ENCODE results near the gene NAA16.
"Not testable (repeated sequence)": the region's sequence is repeated elsewhere in the genome, so short reads cannot be mapped to it uniquely, and the experiment has no call there.

The NAA16 gene

DNA sequence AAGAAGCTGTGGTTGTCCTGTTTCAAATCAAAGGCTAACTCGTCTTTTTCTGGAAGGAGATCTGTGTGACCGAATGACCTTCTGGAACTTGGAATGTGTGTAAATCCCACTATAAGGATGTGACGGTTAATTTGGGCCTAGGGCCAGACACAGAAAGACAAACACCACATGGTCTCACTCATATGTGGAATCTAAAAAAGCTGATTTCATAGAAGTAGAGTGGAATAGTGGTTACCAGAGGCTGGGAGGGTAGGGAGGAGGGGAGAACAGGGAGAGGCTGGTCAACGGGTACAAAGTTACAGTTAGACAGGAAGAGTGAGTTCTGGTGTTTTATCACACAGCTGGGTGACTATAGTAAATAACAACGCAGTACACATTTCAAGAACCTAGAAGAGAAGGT lies 107.0 kb downstream of the NAA16 start:
- Histone ChIP-seq H3K4me3 (IDR thresholded peaks at IDR 0.05; ENCODE audit: insufficient read depth, low read depth, low read length) (no peak overlapping the region), H3K79me2 (ENCODE audit: insufficient read depth, low read depth) (no peaks in the 10 kb centered on the region), H2AFZ (ENCODE audit: low read depth) (no peak overlapping the region), H3K4me1 (ENCODE audit: low read depth, poor library complexity, severe bottlenecking) (no peaks in the 10 kb centered on the region), H3K4me2 (no peak overlapping the region), H3K27me3 (ENCODE audit: insufficient read depth, low read depth) (no peaks in the 10 kb centered on the region), H4K20me1 (ENCODE audit: insufficient read depth) (no peaks in the 10 kb centered on the region), H3K9ac (no peak overlapping the region), H3K27ac (no peak overlapping the region), H3K36me3 (ENCODE audit: insufficient read depth) (no peaks in the 10 kb centered on the region)
- TF ChIP-seq, protein P1, sequence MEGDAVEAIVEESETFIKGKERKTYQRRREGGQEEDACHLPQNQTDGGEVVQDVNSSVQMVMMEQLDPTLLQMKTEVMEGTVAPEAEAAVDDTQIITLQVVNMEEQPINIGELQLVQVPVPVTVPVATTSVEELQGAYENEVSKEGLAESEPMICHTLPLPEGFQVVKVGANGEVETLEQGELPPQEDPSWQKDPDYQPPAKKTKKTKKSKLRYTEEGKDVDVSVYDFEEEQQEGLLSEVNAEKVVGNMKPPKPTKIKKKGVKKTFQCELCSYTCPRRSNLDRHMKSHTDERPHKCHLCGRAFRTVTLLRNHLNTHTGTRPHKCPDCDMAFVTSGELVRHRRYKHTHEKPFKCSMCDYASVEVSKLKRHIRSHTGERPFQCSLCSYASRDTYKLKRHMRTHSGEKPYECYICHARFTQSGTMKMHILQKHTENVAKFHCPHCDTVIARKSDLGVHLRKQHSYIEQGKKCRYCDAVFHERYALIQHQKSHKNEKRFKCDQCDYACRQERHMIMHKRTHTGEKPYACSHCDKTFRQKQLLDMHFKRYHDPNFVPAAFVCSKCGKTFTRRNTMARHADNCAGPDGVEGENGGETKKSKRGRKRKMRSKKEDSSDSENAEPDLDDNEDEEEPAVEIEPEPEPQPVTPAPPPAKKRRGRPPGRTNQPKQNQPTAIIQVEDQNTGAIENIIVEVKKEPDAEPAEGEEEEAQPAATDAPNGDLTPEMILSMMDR (conservative IDR thresholded peaks at IDR 0.05; ENCODE audit: low read depth, low read length), result no peak

DNA sequence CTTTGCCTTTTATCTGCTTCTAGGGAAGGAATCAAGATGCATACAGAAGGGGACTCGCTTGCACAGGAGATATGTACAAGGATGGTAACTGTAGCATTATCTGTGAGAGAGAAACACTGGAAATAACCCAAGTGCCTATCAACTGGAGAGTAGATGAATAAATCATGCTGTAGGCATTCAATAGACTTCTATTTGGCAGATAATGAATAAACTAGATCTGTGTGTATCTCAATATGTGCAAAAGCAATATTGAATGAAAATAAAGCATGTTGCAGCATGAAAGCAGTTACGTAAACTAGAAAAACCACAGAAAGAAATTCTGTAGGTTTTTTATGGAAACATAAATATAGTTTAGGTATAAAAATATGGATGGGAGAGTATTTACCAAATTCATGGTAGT lies 107.7 kb downstream of the NAA16 start:
- Histone ChIP-seq H3K27me3 (ENCODE audit: insufficient read depth, low read depth) (no peaks in the 10 kb centered on the region), H3K4me1 (ENCODE audit: low read depth, poor library complexity, severe bottlenecking) (no peaks in the 10 kb centered on the region), H4K20me1 (ENCODE audit: insufficient read depth) (no peaks in the 10 kb centered on the region), H3K36me3 (ENCODE audit: insufficient read depth) (no peaks in the 10 kb centered on the region), H3K4me3 (IDR thresholded peaks at IDR 0.05; ENCODE audit: insufficient read depth, low read depth, low read length) (no peak overlapping the region), H3K79me2 (ENCODE audit: insufficient read depth, low read depth) (no peaks in the 10 kb centered on the region), H3K27ac (no peak overlapping the region), H2AFZ (ENCODE audit: low read depth) (no peak overlapping the region), H3K9ac (no peak overlapping the region), H3K4me2 (no peak overlapping the region)
- TF ChIP-seq, protein P1 (conservative IDR thresholded peaks at IDR 0.05; ENCODE audit: low read depth, low read length), result no peak

DNA sequence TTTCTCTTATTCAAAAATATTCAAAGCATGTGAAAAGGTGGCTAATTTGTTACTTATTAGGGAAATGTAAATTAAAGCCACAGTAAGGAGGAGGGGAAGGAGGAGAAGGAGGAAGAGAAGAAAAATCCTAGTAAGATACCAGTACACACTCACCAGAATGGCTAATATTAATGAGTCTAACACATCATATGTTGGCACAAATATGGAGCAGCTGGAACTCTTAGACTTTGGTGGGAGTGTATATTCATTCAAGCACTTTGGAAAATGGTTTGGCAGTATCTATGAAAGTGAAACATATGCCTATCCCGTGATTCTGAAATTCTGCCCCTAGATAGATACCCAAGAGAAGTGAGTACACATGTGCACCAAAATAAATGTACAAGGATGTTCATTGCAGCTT lies 108.1 kb downstream of the NAA16 start:
- Histone ChIP-seq H3K79me2 (ENCODE audit: insufficient read depth, low read depth) (no peaks in the 10 kb centered on the region), H4K20me1 (ENCODE audit: insufficient read depth) (no peaks in the 10 kb centered on the region), H3K4me1 (ENCODE audit: low read depth, poor library complexity, severe bottlenecking) (no peaks in the 10 kb centered on the region), H3K27me3 (ENCODE audit: insufficient read depth, low read depth) (no peaks in the 10 kb centered on the region), H3K4me2 (no peak overlapping the region), H3K36me3 (ENCODE audit: insufficient read depth) (no peaks in the 10 kb centered on the region), H3K27ac (no peak overlapping the region), H2AFZ (ENCODE audit: low read depth) (no peak overlapping the region), H3K4me3 (IDR thresholded peaks at IDR 0.05; ENCODE audit: insufficient read depth, low read depth, low read length) (no peak overlapping the region), H3K9ac (no peak overlapping the region)
- TF ChIP-seq, protein P1 (conservative IDR thresholded peaks at IDR 0.05; ENCODE audit: low read depth, low read length), result no peak

DNA sequence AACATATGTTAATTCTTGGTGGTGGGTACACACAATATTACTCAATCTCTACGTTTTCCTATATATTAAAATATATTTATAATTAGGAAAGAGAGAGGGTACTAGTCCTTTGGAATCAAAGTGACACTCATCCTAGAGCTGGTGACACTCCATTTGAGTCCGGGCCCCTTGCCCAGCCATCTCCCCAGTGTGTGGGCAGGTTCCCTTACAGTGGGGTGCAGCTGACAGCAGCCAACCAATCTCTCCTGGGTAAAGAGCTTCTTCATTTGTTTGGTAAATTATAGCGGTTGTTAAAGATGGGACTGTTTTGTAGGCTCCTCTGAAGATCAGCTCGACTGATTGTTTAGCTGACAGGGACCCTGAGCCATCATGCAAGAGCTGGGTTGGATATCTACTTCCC lies 109.1 kb downstream of the NAA16 start:
- Histone ChIP-seq H4K20me1 (ENCODE audit: insufficient read depth) (no peaks in the 10 kb centered on the region), H2AFZ (ENCODE audit: low read depth) (no peak overlapping the region), H3K27ac (no peak overlapping the region), H3K9ac (no peak overlapping the region), H3K4me1 (ENCODE audit: low read depth, poor library complexity, severe bottlenecking) (no peaks in the 10 kb centered on the region), H3K4me3 (IDR thresholded peaks at IDR 0.05; ENCODE audit: insufficient read depth, low read depth, low read length) (no peak overlapping the region), H3K27me3 (ENCODE audit: insufficient read depth, low read depth) (no peaks in the 10 kb centered on the region), H3K4me2 (no peak overlapping the region), H3K36me3 (ENCODE audit: insufficient read depth) (no peaks in the 10 kb centered on the region), H3K79me2 (ENCODE audit: insufficient read depth, low read depth) (no peaks in the 10 kb centered on the region)
- TF ChIP-seq, protein P1 (conservative IDR thresholded peaks at IDR 0.05; ENCODE audit: low read depth, low read length), result no peak

DNA sequence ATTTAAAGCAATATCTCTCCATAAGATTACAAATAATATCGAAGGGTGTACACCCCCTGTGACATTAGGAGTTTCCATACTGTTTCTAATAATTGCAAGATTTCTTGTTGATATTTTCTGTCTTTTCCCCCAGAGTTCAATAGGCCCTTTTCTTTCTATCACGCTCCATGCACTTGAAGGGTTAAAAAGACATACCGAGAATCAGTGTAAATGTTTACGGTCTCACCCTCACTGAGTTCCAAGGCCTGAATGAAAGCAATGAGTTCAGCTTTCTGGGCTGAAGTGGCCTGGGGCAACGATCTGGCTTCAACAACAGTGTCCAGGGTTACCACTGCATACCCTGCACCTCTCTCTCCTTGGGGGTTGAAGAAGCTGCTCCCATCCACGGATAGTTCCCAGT lies 110.3 kb downstream of the NAA16 start:
- H2AFZ ChIP-seq (ENCODE audit: low read depth); H3K36me3 ChIP-seq (ENCODE audit: insufficient read depth); H3K27me3 ChIP-seq (ENCODE audit: insufficient read depth, low read depth); H3K27ac ChIP-seq; H3K79me2 ChIP-seq (ENCODE audit: insufficient read depth, low read depth); H3K9ac ChIP-seq; H3K4me3 ChIP-seq (IDR thresholded peaks at IDR 0.05; ENCODE audit: insufficient read depth, low read depth, low read length); H3K4me2 ChIP-seq; H3K4me1 ChIP-seq (ENCODE audit: low read depth, poor library complexity, severe bottlenecking); H4K20me1 ChIP-seq (ENCODE audit: insufficient read depth): not testable (repeated sequence)

DNA sequence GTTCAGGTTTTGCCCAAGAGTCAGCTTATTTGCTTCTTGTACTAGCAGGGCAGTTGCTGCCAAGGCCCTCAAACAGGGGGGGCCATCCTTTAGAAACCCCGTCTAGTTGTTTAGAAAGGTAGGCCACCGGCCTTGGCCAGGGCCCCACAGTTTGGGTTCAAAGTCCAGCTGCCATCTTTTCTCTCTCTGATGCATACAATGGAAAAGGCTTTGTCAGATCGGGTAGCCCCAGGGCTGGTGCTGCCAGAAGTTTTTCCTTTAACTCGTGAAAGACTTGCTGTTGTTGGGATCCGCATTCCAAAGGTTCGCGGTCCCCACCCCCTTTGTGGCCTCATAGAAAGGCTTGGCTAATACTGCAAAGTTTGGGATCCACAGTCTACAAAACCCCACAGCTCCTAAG lies 110.9 kb downstream of the NAA16 start:
- not testable (repeated sequence) for H3K36me3 ChIP-seq (ENCODE audit: insufficient read depth); H3K27ac ChIP-seq; H3K27me3 ChIP-seq (ENCODE audit: insufficient read depth, low read depth); H2AFZ ChIP-seq (ENCODE audit: low read depth); H3K4me2 ChIP-seq; H3K9ac ChIP-seq; H3K4me3 ChIP-seq (IDR thresholded peaks at IDR 0.05; ENCODE audit: insufficient read depth, low read depth, low read length); H3K79me2 ChIP-seq (ENCODE audit: insufficient read depth, low read depth); H4K20me1 ChIP-seq (ENCODE audit: insufficient read depth); H3K4me1 ChIP-seq (ENCODE audit: low read depth, poor library complexity, severe bottlenecking)

DNA sequence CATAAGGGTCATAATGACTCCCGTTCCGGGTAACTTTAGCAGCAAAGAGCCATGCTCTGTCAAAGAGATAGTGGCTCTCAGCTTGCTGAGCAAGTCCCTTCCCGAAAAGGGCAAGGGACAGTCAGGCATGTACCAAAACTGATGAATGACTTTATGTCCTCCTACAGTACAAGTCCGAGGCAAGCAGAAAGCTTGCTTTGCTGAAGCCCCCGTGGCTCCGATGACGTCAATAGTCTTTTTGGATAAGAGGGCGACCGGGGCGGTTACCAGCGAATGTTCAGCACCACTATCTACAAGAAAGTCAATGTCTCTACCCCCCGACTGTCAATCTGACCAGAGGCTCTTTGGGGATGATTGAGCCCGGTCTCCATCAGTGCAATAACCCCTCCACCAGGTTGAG lies 112.2 kb downstream of the NAA16 start:
- not testable (repeated sequence) for H2AFZ ChIP-seq (ENCODE audit: low read depth); H3K4me3 ChIP-seq (IDR thresholded peaks at IDR 0.05; ENCODE audit: insufficient read depth, low read depth, low read length); H3K79me2 ChIP-seq (ENCODE audit: insufficient read depth, low read depth); H3K36me3 ChIP-seq (ENCODE audit: insufficient read depth); H3K4me1 ChIP-seq (ENCODE audit: low read depth, poor library complexity, severe bottlenecking); H4K20me1 ChIP-seq (ENCODE audit: insufficient read depth); H3K4me2 ChIP-seq; H3K9ac ChIP-seq; H3K27ac ChIP-seq; H3K27me3 ChIP-seq (ENCODE audit: insufficient read depth, low read depth)

All from KMS-11 (cell line).